Activated gamma-delta T cell treated with anti-CD3 and anti-CD28 coated beads, Interleukin-2, amount 50 U/mL, for 16 hours (primary cell): ENCODE measurements around the gene ELFN2.
"Not testable (repeated sequence)": the region's sequence is repeated elsewhere in the genome, so short reads cannot be mapped to it uniquely, and the experiment has no call there.

Experiments
- DNase-seq: peaks from one replicate; pipeline ENCODE4 v3.0.0-alpha.2; 2020; ENCODE audit warnings: low read depth

Gene ELFN2, protein sequence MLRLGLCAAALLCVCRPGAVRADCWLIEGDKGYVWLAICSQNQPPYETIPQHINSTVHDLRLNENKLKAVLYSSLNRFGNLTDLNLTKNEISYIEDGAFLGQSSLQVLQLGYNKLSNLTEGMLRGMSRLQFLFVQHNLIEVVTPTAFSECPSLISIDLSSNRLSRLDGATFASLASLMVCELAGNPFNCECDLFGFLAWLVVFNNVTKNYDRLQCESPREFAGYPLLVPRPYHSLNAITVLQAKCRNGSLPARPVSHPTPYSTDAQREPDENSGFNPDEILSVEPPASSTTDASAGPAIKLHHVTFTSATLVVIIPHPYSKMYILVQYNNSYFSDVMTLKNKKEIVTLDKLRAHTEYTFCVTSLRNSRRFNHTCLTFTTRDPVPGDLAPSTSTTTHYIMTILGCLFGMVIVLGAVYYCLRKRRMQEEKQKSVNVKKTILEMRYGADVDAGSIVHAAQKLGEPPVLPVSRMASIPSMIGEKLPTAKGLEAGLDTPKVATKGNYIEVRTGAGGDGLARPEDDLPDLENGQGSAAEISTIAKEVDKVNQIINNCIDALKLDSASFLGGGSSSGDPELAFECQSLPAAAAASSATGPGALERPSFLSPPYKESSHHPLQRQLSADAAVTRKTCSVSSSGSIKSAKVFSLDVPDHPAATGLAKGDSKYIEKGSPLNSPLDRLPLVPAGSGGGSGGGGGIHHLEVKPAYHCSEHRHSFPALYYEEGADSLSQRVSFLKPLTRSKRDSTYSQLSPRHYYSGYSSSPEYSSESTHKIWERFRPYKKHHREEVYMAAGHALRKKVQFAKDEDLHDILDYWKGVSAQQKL

DNA sequence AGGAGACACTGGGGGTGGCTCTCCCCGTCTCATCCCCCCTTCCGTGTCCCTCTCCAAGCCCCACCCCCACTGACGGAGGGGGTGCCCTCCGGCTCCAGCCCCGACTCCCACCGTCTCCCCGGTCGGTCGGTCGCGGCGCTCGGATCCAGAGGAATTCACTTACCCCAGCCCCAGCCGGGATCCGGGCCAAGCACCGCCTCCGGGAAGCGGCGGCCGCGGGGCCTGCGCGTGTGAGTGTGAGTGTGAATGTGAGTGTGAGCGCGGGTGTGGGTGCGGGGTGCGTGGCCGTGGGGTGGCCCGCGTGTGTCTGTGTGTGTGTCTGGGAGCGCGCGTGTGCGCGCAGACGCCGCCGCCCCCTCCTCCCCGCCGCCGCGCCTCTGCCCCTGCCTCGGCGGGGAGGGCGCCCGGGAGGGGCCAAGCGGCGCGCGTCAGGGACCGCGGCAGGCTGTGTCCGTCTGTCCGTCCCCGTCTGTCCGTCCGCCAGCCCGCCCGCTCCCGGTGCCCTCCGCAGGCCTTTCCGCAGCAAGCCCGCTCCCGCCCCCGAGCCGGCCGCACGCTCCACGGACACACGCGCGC, at the start of gene ELFN2:
Gene ELFN2, minus strand, starts transcription at position 345 of the 576 bp plus-strand sequence. CDS start 51,945 bp downstream, outside the sequence.
- DNase-seq = no peak

DNA sequence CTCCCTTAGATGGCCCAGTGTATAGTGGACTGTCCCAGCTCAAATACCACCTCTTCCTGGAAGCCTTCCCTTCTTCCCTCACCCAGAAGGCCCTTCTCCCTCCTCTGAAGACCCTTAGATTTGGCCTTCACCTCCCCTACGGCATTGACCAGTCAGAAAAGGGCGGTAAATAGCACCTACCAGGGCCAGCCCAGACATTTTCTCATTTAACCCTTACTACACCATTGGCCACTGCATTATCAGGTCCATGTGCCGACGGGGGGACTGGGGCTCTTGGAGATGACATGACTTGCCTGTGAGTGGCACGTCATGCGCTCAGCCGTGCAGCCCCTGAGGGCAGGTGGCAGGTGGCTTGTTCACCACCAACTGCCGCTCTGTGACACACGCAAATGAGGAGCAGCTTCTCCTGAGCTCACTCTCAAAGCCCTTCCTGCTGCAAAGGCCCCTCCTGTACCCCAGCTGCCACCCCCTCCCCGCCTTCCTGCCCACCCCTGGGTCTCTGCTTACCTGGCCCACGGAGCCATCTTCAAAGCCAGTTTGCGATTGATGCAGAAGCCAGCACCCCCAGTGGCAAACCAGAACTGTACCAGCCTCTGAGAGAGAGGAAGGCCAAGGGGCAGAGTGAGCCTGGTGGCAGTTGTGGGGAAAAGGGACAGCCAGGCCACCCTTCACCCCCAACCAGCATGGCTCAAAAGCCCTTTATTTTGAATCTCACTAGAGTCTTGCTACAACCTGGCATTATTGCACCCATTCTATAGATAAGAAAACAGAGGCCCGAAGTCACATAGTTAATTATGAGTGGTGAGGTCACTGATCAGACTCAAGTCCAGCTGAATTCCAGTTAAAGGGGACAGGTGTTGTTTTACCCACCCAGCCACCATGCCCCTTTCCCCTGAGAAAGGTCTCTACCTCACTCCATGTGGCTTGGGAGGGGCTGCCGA, 49.4 kb upstream of the ELFN2 start:
- DNase-seq = no peak

DNA sequence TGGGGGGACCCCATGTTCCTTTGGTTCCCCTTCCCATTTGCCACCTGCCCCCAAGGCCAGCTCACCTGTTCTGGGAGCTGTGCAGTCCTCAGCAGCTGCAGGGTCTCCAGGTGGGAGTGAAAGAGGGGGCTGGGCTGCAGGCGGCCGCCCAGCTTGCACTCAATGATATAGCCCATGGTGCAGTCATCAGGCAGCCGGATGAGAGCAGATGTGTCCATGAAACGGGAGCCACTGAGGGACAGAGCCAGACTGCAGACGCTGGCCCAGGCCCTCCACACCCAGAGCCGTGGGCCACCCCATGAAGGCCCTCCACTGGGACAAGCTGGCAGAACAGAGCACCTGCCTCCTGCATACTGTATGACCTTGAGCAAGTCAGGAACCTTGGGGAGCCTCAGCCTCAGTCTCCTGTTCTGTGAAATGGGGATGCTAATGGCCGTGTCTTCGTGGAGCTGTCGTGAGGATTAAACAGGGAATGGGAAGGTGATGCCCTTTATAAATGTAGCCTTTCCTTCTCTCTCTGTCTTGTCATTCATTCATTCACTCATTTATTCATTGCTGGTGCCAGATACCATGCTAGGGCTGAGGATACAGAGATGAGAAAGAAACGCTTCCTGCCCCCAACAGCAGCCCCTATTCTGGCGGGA, 47.3 kb upstream of the ELFN2 start:
- no peak for DNase-seq

DNA sequence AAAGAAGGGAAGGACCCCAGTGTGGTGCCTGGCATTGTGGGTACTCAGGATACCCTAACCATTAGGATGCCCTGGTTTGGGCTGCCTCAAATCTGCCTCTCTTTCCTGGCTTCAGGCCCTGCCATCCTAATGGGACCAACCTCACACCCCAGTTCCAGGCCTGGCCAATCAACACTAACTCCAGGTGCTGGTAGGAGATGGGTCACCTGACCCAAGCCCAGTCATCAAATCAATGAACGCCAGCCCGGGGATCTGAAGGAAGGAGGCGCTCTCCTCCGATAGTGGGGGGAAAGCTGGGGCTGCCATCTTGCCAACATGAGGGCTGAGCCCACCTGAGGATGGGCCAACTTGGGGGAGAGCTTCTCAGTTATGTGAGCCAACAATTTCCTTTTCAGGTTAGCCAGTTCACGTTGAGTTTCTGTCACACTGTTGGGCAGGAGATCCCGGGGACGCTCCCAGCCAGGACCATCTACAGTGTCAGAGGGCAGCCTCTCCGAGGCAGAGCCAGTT, 46.2 kb upstream of the ELFN2 start:
- no peak for DNase-seq

DNA sequence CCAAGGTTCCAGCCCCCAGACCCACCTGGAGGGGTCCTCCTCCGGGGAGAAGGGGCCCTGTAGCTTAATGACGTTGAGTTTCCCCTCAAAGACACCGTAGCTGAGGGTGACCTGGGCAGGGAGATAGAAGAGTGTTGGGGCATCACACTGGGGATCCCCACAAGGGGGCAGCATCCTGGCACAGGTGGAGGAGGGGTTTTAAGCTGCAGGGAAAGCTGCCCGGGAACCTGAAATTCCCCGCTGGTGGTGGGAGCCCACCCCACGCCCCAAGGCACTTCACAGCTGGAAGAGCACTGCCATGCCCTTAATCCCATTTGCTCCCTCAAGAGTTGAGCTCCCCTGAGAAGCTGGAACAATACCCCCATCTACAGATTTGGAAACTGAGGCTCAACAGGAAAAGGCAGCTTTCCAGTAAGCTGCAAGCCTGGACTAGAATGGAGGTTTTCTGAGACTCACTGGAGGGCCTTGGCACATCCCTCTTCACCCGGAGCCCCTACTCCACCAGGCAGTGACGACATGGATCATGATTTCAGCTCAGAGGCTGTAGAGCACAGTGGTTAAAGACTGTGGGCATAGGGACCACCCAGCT, 45.2 kb upstream of the ELFN2 start:
- DNase-seq = no peak

DNA sequence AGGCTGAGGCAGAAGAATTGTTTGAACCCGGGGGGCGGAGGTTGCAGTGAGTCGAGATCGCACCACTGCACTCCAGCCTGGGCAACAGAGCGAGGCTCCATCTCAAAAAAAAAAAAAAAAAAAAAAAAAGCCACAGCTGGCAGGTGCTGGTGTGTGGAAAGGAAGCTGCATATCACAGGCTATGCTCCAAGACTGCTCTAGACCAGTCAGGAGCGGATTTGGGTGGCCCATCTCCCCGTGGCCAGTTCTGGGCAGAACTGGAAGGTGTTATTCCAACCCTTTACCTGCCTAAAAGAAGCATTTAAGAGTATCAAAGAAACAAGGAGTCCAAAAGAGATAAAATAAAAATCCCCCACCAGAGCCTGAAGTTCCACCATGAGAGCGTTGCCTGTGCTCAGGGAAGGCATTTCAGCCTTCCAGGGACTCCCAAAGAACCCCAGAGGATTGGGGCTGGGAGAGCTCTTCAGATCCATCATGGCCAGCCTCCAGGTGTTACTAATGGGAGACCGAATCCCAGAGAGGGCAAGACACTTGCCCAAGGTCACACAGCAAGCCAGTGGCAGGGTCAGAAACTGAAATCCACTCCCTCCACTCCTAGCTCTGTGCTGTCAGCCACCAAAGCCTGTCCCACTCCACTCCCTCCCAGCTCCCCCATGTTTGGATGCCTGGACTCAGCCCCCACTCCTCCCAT, 44.6 kb upstream of the ELFN2 start:
- DNase-seq = no peak

DNA sequence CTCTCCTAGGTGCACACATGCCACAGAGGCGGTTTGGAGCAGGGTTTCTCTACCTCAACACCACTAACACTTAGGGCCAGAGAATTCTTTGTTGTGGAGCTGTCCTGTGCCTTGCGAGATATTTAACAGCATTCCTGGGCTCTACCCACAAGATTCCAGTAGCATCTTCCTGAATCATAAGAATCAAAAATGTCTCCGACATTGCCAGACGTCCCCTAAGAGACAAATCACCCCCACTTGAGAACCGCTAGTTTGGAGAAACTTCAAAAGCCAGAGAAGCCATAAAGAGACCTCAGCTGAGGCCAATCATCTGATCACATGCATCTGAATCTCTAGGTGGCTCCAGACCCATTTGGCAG, 42.8 kb upstream of the ELFN2 start:
- DNase-seq = no peak

DNA sequence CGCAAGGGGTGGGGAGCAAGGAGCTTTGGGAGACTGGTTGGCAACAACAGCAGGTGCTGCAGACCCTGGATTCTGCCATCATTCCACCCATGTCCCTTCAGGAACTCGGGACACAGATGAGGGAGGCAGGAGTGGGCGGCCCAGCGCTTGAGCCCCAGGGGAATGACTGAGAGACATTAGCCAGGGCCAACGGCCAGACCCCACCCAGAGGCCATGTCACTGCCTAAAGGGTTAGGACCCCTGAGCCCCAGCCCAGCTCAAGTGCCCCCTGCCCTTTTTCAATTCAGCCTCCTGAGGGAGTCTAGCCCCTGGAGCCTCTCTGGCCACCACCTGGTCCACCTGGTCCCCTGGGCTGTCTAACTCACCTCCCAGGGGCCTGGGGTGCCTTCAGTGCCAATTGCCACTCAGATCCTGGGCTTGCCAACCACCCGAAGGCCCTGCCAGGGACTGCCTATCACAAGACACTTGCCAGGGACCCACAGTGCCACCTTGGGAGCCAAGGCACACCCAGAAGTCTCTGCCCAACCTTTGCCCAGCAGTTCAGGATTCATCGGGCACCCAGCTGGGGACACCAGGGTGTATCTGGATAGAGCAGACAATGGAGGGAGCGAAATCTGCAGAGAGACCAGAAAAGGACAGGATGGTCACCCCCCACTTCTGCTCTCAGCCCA, 42.3 kb upstream of the ELFN2 start:
- DNase-seq = no peak

DNA sequence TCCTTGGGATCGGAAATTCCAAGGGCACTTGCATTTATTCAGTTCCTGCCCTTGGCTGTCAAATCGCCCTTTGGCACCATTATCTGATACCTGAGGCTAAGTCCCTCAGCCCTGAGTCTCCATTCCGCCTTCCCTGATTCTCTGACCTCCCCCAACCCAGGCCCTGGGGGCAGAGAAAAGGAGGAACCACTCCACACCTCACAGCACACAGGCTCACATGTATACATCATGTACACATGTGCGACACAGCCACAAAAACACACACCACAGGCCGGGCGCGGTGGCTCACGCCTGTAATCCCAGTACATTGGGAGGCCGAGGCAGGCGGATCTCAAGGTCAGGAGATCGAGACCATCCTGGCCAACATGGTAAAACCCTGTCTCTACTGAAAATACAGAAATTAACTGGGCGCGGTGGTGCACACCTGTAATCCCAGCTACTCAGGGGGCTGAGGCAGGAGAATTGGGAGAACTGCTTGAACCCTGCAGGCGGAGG, 41.0 kb upstream of the ELFN2 start:
- DNase-seq = not testable (repeated sequence)

DNA sequence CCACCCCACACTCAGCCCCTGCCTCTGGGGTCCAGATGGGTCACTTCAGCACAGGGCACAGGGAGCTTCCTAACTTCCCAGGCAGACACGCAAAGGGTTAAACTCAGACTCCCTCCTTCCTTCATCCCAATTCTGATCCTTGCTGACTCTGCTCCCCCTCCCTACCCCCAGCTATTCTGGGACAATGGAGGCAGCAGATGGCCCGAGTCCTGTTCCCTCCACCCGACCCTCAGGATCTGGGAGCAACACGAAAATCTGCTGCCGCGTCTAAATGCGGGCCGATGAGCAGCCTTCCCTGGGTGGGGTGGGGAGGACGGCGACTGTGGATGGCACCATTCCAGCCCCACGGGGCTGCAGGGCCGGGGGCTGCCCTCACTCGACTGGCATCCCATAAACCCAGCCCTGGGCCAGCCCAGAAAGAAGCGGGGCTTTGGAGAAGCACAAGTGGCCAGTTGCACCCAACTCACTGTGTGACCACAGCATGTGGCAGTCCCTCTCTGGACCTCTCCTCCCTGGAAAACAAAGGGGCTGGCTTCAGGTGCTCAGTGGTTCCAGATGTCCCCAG, 40.2 kb upstream of the ELFN2 start:
- no peak for DNase-seq

DNA sequence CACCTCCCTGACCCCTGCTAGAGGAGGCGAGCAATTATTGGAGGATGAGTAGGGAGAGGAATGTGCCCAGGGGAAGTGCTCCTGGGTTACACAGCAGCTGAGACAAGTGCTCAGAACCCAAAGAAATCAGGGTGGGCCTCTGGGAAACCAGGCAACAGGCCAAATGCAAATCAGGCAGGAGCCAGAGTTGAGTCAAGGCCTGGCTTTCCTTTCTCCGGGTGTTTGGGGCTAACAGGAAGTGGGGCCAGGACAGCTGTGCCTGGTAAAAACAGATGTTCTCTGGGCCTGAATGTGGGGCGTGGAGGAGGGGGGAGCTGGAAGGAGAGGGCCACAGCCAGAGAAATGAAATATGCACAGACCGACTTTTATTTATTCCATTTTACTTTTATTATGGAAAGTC, 36.9 kb upstream of the ELFN2 start:
- DNase-seq = no peak

DNA sequence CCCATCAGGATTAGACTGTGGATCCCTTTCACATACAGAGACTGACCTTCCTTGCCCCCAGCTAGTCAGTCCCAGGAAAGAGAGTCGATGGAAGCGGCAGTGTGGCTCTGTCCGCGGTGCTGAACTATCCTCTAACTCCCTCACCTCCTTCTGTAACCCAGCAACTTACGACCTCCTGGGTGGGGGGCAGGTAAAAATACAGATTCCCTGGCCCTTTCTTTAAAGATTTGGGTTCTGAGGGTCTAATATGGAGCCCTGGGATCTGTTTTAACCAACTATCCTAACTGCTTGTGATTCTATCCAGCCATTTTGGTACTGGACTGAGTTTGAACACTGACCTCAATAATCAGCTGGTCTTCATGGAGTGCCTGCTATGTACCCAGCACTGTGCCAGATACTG, 35.7 kb upstream of the ELFN2 start:
- no peak for DNase-seq

DNA sequence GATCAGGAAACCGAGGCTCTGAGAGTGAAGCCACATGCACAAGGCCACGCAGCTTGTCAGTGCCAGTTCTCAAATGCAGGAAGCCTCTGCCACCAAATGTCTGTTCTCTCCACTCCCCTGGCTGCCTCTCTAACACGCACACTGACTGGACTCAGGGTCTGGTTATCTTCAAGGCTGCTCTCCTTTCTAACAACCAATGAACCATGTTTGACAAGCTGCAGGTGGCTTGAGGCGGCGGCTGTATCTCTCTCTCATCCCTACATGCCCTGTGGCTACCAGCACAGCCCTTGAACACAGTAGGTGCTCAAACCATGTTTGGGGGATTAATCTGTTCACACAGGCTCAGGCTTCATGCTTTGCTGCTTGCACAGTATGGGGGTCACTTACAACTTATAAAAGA, 35.2 kb upstream of the ELFN2 start:
- DNase-seq = no peak

DNA sequence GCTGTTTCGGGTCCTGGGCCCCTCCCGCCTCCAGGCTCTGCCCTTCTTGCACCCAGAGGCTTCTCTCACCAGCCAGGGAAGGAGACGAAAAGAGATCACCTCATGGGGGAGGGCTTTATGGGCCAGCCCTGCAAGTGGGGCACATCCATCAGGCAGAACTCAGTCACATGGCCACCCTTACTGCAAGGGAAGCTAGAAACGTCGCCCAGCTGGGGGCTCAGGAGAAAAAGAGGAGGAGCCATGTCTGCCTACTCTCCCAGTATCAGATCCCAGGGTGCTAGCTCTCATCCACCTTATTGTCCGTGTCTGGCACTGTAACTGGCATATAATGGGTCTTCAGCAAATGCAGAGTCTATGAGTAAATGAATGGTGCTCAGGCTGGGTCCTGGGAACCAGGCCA, 34.7 kb upstream of the ELFN2 start:
- DNase-seq = no peak

DNA sequence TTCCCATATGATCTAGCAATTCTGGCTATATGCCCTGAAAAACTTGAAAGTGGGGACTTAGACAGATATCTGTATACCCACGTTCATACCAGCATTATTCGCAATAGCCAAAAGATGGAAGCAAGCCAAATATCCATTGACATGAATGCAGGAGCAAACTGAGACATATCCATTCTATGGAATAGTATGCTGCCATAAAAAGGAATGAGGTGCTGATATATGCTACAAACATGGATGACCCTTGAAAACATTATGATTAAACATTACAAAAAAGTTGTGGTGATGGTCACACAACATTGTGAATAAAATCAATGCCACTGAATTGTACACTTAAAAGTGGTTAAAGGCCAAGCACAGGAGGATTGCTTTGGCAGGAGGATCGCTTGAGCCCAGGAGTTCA, 33.4 kb upstream of the ELFN2 start:
- DNase-seq = no peak

DNA sequence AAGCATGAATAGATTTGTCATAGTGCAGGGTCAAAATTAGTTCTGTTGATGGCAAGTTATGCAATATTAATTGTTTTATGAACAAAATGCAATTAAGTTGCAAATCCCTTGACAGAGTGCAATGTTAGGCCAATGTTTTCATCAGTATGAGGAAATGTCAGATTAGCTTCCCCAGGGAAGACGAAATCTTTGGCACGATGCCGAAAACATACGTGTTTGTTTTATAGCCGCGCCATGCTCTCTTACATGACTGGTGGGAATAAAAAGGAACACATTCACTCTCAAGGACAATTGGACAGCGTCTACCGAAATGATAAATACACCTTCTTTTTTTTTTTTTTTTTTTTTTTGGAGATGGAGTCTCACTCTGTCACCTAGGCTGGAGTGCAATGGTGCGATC, 31.9 kb upstream of the ELFN2 start:
- DNase-seq = no peak

DNA sequence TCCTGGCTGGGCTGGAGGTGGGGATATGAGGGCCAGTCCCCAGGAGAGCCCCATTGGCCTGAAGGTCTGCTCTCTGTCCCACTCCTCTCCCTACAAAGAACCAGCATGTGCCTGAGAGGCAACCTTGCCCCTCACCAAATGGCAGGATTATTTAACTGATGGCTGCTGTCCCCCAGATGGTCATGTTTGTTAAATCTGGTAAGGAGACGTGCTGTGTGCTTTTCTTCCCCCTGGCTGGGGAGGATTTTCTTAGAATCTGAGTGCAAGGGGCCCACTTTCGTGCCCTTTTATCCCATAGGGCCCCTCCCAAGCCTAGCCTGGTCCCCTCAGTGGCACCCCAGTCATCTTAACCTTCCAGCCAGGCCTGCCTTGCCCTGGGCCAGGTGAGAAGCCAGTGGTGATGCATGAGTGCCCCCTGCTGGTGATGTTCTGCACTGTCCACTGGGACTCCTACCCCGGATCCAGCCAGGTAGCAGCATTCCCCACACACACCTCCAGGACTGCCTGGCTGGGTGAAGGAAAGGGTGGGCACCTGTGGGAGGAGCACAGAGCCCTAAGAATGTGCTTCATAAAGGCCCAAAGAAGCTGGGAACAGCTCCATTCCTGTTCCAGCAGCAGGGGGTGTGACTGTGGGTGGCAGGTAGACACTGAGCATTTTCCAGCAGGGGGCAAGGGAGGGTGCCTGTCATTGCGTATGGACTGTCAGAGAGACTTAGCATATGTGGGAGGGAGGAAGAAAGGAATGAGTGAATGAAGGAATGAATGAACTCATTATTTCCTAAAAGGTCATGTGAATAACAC, 30.0 kb upstream of the ELFN2 start:
- DNase-seq = peak; percentile 77

DNA sequence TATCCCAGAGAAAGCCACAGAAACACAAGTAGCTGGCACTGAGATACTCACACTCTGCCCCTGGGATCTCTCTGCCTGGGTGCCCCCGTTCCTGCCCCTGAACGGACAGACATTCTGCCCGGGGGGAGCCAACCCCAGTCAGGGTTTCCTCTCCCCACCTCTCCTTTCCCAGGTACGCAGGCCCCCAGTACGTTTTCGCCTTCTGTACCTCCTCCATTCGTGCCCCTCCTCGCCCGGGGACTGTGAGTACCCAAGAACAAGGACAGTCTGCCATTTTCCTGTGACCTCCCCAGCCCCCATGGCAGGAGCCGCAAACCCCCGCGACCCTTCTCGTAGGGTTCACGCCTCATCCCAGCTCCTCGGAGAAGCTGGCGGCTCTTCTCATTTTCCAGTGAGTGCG, 29.1 kb upstream of the ELFN2 start:
- no peak for DNase-seq
